Heart left ventricle (tissue), 16 donors: ENCODE measurements around the gene LPIN1. TPM values are rescaled to one million over a fixed set of nuclear protein-coding genes. Genes with fewer than 3 reads are reported as not detected.

ENCODE experiments used
- ATAC-seq, 4 donors: fragments of 200-7000 bp; cut with Tn5 transposase; one replicate each; pipeline ENCODE4 v1.9.1; 2020 to 2022; ENCODE audit warnings: moderate library complexity in 4 of 4, mild to moderate bottlenecking in 3 of 4, moderate number of reproducible peaks in 1 of 4
- DNase-seq, 5 donors: peaks; one replicate each; pipeline ENCODE4 v3.0.0-alpha.2; 2020
- H3K27ac ChIP-seq, 12 donors: fragments of 200-600 bp; sonication (generic) in 4 of 12; one replicate each; pipeline versions ENCODE4 v1.5.0 to v1.8.0; 2016 to 2022; ENCODE audit warnings: mild to moderate bottlenecking in 2 of 12
- H3K27me3 ChIP-seq, 9 donors: fragments of 200-600 bp; sonication (generic) in 2 of 9; one replicate each; pipeline versions ENCODE4 v1.5.1 to v1.8.0; 2016 to 2022; ENCODE audit warnings: mild to moderate bottlenecking in 3 of 9
- H3K36me3 ChIP-seq, 9 donors: fragments of 200-600 bp; sonication (generic) in 2 of 9; one replicate each; pipeline versions ENCODE4 v1.5.0 to v1.8.0; 2018 to 2022; ENCODE audit warnings: mild to moderate bottlenecking in 2 of 9
- H3K4me1 ChIP-seq, 12 donors: fragments of 200-600 bp; sonication (generic) in 4 of 12; one replicate each; pipeline versions ENCODE4 v1.5.0 to v1.8.0; 2016 to 2022; ENCODE audit warnings: mild to moderate bottlenecking in 3 of 12
- H3K4me3 ChIP-seq, 12 donors: fragments of 200-600 bp; sonication (generic) in 4 of 12; one replicate each; pipeline versions ENCODE4 v1.5.0 to v1.8.0; 2017 to 2022; ENCODE audit warnings: mild to moderate bottlenecking in 9 of 12, moderate library complexity in 4 of 12
- H3K9me3 ChIP-seq, 12 donors: fragments of 200-600 bp; sonication (generic) in 4 of 12; one replicate each; pipeline versions ENCODE4 v1.5.0 to v1.8.0; 2016 to 2022; ENCODE audit warnings: mild to moderate bottlenecking in 1 of 12
- POLR2A ChIP-seq, 2 donors: fragments of 450-650 bp; IDR thresholded peaks; one replicate each; pipeline ENCODE4 v1.6.1; 2017; ENCODE audit warnings: antibody characterized with exemption in 2 of 2, mild to moderate bottlenecking in 2 of 2, moderate library complexity in 2 of 2
- WGBS, 4 donors: extraction: QIAGEN DNeasy Blood & Tissue Kit in 2 of 4; methylation state at CpG; one replicate each; pipeline versions ENCODE4 v1.1.5 to v1.1.7; 2013 to 2018; 5-methylcytosine and 5-hydroxymethylcytosine counted together
- intact Hi-C, 10 donors: fragments of 100-400 bp; cut with DNase I; formaldehyde crosslinking; loops; one replicate each; pipeline versions ENCODE4 v1.11.1 to v1.14.2; 2022
- polyA plus RNA-seq, 2 donors: library from polyadenylated mRNA; stranded (reverse); fragments of 200-250 nt; gene quantifications; one replicate each; pipeline ENCODE4 v1.2.3, GENCODE V29; 2013
- total RNA-seq, 9 donors: library from RNA; depleted of rRNA in 2 of 9; stranded (reverse); fragments of >200 nt in 2 of 9; fragmentation: NEBNext Ultra II Directional in 3 of 9; extraction: Animal tissue kit (Norgen Biotek cat#: 25700) in 3 of 9; gene quantifications; one replicate each; pipeline versions ENCODE4 v1.1.0 to v1.2.4, GENCODE V29; 2016 to 2023
- TF ChIP-seq, protein P1 (sequence below), 12 donors: fragments of 200-600 bp; sonication (generic) in 4 of 12; IDR thresholded peaks; one replicate each; pipeline versions ENCODE4 v1.5.0 to v1.8.0; 2018 to 2022; ENCODE audit warnings: antibody characterized with exemption in 12 of 12, mild to moderate bottlenecking in 5 of 12
- donor health status: ischemic (EF 13 %, LVEDD 7.1; RV severe dilation, severe dysfunction).
- donor health status: healthy with polysubstance abuse.
- donor health status: DM: no; HTN: yes; CAD: no.
- donor health status: DM: no; HTN: no; CAD: no.
- donor health status: ischemic (EF 25% LVEDD 6.9; RV normal size, moderate dysfunction).
- donor health status: ischemic (EF 25% LVEDD 5.7; RV mildly dilated, moderate dysfunction).
- donor health status: healthy.
- donor health status: DM: yes; HTN: yes; CAD: no.
- donor health status: ischemic (EF 35%, LVEDD 5.7; RV mildly dilated, moderate dysfunction).
- donor health status: nonischemic (EF 11% LVEDD 7.7; RV severe dilation, severe dysfunction).
- donor health status: DM: yes; HTN: yes; CAD: no.
- donor health status: PGD.
- donor health status: ischemic (EF 29% LVEDD 5.4; RV normal size, mild dysfunction).
- donor health status: nonischemic (EF 23%, LVEDD 6.1; RV moderate dilation, normal function).

The LPIN1 gene
- total and polyA plus RNA-seq, 11 donors: 15.0 to 57.1 (median 43.8) TPM

DNA sequence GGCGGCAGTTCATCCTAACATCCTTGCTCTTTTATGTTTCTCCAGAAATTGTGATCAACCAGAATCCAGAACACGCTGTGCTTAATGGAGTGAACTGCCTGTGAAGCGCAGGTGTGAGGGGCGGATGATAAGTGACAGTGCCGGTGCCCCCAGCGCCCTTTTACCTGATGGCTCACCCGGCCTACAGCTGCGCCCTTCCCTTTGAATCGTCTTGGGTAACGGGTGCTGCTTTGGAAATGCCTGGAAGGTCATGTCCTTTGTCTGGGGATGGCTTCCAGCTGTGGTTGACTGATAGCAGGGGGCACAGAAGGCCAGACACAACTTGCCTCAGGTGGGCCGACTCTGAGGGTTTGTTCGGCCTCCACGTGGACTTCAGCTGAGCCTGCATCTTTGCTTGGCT, 119.4 kb downstream of the LPIN1 start:
- Histone ChIP-seq H3K27ac (no peak overlapping the region), H3K9me3 (peaks cover 0 to 3% (median 0%) of the 10 kb centered on the region in 12 donors), H3K4me1 (peaks cover 0 to 18% (median 12%) of the 10 kb centered on the region in 12 donors), H3K27me3 (no peaks in the 10 kb centered on the region), H3K36me3 (no peaks in the 10 kb centered on the region), H3K4me3 (no peak overlapping the region)
- 80 to 92% (median 87%) methylated on average over 13 of the region's 13 CpGs for WGBS, 4 donors
- no peak for TF ChIP-seq POLR2A (IDR thresholded peaks at IDR 0.05)
- intact Hi-C loops: loop anchor here in 8 of 10 donors (2.0 to 10.0 kb wide), 10 partner anchors 309 to 1143 kb away; partner anchors contain the start of gene TRIB2 (in 3 of the 8)
- ATAC-seq: no peak
- no peak for DNase-seq

DNA sequence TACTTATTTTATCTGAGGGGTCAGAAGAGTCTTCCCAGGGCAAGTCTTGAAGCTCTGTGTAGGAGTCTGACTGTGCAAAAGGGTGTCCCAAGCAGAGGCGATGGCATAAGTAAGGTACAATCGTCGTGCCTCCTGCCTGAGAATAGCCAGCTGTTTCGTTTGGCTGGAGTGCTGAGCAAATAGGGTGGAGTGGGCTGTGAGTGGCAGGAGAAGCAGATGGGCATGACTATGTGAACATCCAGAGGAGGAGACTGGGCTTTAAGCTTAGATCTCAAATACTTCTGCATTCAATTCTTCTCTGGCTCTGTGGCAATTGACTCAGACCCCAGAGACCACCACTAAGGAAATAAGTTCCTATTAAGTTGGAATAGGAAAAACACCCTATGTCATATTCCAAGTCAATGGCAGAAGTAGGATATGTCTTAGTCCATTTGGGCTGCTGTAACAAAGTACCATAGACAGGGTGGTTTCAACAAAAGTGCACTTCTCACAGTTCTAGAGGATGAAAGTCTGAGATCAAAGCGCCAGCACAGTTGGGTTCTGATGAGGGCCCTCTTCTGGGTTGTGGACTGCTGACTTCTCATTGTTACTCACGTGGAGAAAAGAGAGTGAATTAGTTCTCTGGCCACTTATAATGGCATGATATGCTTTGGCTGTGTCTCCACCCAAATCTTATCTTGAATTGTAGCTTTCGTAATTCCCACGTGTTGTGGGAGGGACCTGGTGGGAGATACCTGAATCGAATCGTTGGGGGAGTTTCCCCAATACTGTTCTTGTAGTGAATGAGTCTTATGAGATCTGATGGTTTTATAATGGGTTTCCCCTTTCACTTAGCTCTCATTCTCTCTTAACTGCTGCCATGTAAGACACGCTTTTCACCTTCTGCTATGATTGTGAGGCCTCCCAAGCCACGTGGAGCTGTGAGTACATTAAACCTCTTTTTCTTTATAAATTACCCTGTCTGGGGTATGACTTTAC, 120.2 kb downstream of the LPIN1 start:
- 65 to 70% (median 69%) methylated on average over 12 of the region's 12 CpGs for WGBS, 4 donors
- no peaks in the 10 kb centered on the region for H3K36me3 ChIP-seq
- peaks cover 0 to 3% (median 0%) of the 10 kb centered on the region in 12 donors for H3K9me3 ChIP-seq
- no peak overlapping the region for H3K4me3 ChIP-seq
- intact Hi-C loops: loop anchor here in 8 of 10 donors (10.0 kb wide), 8 partner anchors 308 to 1138 kb away; partner anchors contain the start of gene TRIB2 (in 3 of the 8)
- no peaks in the 10 kb centered on the region for H3K27me3 ChIP-seq
- peaks cover 0 to 18% (median 12%) of the 10 kb centered on the region in 12 donors for H3K4me1 ChIP-seq
- no peak overlapping the region for H3K27ac ChIP-seq
- TF ChIP-seq POLR2A (IDR thresholded peaks at IDR 0.05): no peak
- TF ChIP-seq, protein P1, sequence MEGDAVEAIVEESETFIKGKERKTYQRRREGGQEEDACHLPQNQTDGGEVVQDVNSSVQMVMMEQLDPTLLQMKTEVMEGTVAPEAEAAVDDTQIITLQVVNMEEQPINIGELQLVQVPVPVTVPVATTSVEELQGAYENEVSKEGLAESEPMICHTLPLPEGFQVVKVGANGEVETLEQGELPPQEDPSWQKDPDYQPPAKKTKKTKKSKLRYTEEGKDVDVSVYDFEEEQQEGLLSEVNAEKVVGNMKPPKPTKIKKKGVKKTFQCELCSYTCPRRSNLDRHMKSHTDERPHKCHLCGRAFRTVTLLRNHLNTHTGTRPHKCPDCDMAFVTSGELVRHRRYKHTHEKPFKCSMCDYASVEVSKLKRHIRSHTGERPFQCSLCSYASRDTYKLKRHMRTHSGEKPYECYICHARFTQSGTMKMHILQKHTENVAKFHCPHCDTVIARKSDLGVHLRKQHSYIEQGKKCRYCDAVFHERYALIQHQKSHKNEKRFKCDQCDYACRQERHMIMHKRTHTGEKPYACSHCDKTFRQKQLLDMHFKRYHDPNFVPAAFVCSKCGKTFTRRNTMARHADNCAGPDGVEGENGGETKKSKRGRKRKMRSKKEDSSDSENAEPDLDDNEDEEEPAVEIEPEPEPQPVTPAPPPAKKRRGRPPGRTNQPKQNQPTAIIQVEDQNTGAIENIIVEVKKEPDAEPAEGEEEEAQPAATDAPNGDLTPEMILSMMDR (IDR thresholded peaks at IDR 0.05): no peak
- ATAC-seq (no peak), DNase-seq (no peak)

DNA sequence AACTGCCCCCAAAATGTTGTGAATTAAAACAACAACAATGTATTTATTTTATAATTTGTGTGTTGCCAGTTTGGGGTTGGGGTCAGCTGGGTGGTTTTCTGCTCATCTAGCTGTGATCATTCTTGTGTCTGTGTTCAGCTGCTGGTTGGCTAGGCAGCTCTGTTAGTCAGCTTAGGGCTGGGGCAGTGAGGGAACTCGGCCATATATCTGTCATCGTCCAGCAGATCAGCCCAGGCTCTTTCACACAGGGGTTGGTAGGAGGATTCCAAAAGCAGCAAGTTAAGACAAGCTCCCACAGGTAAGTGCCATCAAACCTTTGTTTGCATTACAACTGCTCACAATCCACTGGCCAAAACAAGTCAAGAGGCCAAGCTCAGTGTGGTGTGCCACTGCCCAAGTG, 121.5 kb downstream of the LPIN1 start:
- ATAC-seq: no peak
- Histone ChIP-seq H3K4me1 (peaks cover 0 to 26% (median 12%) of the 10 kb centered on the region in 12 donors), H3K27me3 (no peaks in the 10 kb centered on the region), H3K27ac (no peak overlapping the region), H3K4me3 (no peak overlapping the region), H3K9me3 (peaks cover 0 to 3% (median 0%) of the 10 kb centered on the region in 12 donors), H3K36me3 (no peaks in the 10 kb centered on the region)
- no peak for DNase-seq
- 67 to 90% (median 81%) methylated on average over 2 of the region's 2 CpGs for WGBS, 4 donors
- no peak for TF ChIP-seq POLR2A (IDR thresholded peaks at IDR 0.05)
- TF ChIP-seq, protein P1 (IDR thresholded peaks at IDR 0.05): no peak
- intact Hi-C loops: loop anchor here in 8 of 10 donors (10.0 kb wide), 8 partner anchors 307 to 1137 kb away; partner anchors contain the start of gene TRIB2 (in 3 of the 8)

DNA sequence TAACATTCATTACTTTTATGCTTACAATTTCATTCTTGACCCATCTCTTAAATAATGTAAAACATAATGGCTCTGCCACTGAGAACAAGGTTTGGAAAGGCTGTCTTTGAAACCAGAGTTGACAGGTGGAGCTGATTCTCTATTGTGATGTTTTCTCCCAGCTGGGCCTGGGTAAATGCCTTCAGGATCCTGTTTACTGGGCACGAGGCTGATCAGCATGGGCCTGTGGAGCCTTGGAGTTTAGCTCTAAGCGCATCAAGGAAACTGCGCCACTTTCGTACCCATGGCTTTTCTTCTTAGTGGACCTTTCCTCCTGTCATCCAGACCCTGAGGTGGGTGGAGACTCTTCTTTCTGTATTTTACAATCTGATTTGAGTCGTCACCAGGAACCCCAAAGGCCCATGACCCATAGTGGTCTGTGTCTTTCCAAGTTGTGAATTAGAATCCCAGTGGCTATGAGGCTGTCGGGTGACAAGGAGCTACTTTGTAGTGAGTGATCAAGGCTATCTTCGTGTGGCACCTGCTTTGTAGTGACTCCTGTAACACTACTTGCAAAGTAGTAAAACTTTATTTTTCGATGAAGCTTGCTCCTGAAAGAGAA, 123.1 kb downstream of the LPIN1 start:
- Histone ChIP-seq H3K4me1 (peaks cover 0 to 19% (median 0%) of the 10 kb centered on the region in 12 donors), H3K27me3 (no peaks in the 10 kb centered on the region), H3K9me3 (peaks cover 0 to 3% (median 0%) of the 10 kb centered on the region in 12 donors), H3K27ac (no peak overlapping the region), H3K36me3 (no peaks in the 10 kb centered on the region), H3K4me3 (no peak overlapping the region)
- WGBS, 4 donors: 94 to 97% (median 95%) methylated on average over 8 of the region's 8 CpGs
- ATAC-seq (no peak), DNase-seq (no peak)
- TF ChIP-seq, protein P1 (IDR thresholded peaks at IDR 0.05): no peak
- no peak for TF ChIP-seq POLR2A (IDR thresholded peaks at IDR 0.05)
- intact Hi-C loops: loop anchor here in 8 of 10 donors (10.0 kb wide), 8 partner anchors 305 to 1135 kb away; partner anchors contain the start of gene TRIB2 (in 3 of the 8)
